ENCODE results near the gene LILRB4.
"Not testable (repeated sequence)": the region's sequence is repeated elsewhere in the genome, so short reads cannot be mapped to it uniquely, and the experiment has no call there.

LILRB4 gene

GRCh38 chr19:54662730-54663129 lies at the start of gene LILRB4:
Gene LILRB4, plus strand, starts transcription at chr19:54662985. Its CDS starts 49 bp downstream, at chr19:54663034.
- DNase-seq (ENCODE audit: low spot score in 2 of 2) (no peak), ATAC-seq (no peak)
- no peaks in the 10 kb centered on the region for H3K36me3 Mint-ChIP-seq
- peak within 1 kb of the TSS; percentile 38 for H3K27ac Mint-ChIP-seq
- H3K9me3 Mint-ChIP-seq = peaks cover 6% of the 10 kb centered on the region
- peaks cover 6% of the 10 kb centered on the region for H3K4me1 Mint-ChIP-seq
- no peak within 1 kb of the TSS for H3K4me3 Mint-ChIP-seq

GRCh38 chr19:54614726-54615125 lies 48.1 kb upstream of the LILRB4 start:
- no peak overlapping the region for H3K27ac Mint-ChIP-seq
- no peaks in the 10 kb centered on the region for H3K9me3 Mint-ChIP-seq
- DNase-seq (ENCODE audit: low spot score in 2 of 2) (no peak), ATAC-seq (no peak)
- no peaks in the 10 kb centered on the region for H3K36me3 Mint-ChIP-seq
- H3K4me3 Mint-ChIP-seq = no peak overlapping the region
- H3K4me1 Mint-ChIP-seq = peaks cover 11% of the 10 kb centered on the region

DNA sequence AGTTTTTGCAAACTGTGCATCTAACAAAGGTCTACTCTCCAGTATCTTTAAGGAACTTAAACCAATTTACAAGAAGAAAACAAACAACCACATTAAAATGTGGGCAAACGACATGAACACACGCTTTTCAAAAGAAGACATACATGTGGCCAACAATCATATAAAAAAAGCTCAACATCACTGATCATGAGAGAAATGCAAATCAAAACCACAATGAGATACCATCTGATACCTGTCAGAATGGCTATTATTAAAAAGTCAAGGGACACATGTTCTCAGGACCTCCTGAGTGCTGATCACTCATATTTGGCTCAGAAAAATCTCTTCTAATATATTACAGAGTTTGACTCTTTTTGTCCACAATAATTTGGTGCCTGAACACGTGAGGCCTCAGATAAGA lies 46.7 kb upstream of the LILRB4 start:
- Mint-ChIP-seq H3K9me3 (no peaks in the 10 kb centered on the region), H3K4me1 (peaks cover 11% of the 10 kb centered on the region), H3K36me3 (no peaks in the 10 kb centered on the region), H3K4me3 (no peak overlapping the region), H3K27ac (no peak overlapping the region)
- DNase-seq (ENCODE audit: low spot score in 2 of 2) = no peak
- no peak for ATAC-seq

DNA sequence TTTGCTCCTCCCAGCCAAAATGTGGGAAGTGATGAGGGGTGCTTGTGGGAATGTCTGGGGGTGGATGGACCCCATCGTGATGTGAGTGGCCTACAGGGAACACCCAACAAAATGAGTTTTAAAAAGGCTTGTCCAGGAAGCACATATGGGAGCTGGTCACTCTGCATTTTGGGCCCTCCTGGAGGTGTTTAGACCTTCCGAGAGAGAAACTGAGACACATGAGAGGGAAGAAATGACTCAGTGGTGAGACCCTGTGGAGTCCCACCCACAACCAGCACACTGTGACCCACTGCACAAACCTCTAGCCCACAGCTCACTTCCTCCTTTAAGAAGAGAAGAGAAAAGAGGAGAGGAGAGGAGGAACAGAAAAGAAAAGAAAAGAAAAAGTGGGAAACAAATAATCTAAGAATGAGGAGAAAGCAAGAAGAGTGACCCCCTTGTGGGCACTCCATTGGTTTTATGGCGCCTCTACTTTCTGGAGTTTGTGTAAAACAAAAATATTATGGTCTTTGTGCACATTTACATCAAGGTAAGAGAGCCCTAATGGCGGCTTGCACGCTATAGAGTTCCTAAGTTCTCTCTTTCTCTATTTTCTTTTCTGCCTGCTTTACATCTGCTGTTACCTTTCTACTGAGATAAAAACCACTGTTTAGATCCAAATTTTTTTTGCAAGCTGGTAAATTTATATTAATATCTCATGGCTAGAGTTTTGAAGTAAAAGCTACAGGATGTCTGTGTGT lies 45.8 kb upstream of the LILRB4 start:
- peak overlapping the region; percentile 68 for H3K4me3 Mint-ChIP-seq
- H3K36me3 Mint-ChIP-seq = no peaks in the 10 kb centered on the region
- ATAC-seq (peak; percentile 78), DNase-seq (ENCODE audit: low spot score in 2 of 2) (peak in 1 of 2 donors; percentile 60)
- peak overlapping the region; percentile 72 for H3K27ac Mint-ChIP-seq
- H3K9me3 Mint-ChIP-seq = no peaks in the 10 kb centered on the region
- H3K4me1 Mint-ChIP-seq = peaks cover 18% of the 10 kb centered on the region

DNA sequence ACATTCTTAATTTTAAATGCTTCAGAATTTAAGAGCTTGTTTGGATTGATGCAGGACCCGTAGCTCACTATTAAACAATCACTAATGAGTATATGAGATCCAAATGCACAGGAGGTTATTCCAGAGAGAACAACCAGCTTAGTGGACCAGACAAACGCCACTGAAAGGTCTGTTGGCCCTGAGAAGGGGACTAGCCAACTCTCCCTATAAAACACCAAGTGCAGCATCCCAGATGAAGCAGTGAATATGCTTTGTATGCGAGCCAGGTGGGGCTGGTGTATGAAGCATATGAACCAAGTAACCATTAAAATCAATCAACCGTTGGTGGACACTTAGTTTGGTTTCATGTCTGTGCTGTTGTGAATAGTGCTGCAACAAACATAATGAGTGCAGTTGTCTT lies 42.3 kb upstream of the LILRB4 start:
- Mint-ChIP-seq H3K9me3 (no peaks in the 10 kb centered on the region), H3K36me3 (no peaks in the 10 kb centered on the region), H3K27ac (no peak overlapping the region), H3K4me3 (peak overlapping the region; percentile 18), H3K4me1 (peaks cover 43% of the 10 kb centered on the region)
- DNase-seq (ENCODE audit: low spot score in 2 of 2) = no peak
- ATAC-seq = no peak

- Mint-ChIP-seq H3K4me3 (peak overlapping the region; percentile 57), H3K36me3 (peaks cover under 1% of the 10 kb centered on the region), H3K4me1 (peaks cover 39% of the 10 kb centered on the region), H3K27ac (peak overlapping the region; percentile 64), H3K9me3 (no peaks in the 10 kb centered on the region)
- ATAC-seq (no peak), DNase-seq (ENCODE audit: low spot score in 2 of 2) (peak in 1 of 2 donors; percentile 33)
These were observed 40.4 kb upstream of the LILRB4 start for GRCh38 chr19:54622431-54622830.

DNA sequence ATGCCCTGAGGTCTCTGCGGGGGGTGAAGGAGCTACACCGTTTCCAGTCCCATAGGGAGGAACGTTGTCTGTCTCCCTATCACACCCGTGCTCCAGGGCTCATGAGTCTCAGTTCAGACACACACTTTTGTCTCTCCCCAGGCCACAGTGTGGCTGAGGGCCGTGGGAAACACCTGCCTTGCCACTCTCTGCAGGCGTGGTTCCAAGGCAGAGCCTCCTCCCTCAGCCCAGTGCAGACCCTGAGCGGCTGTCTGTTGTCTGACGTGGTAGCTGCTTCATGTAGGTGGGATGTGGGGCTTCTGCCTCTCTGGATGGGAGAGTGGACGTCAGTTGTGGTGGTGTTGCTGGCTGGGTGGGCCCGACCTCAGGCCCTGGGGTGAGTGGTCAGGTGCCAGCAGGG lies 38.6 kb upstream of the LILRB4 start:
- Mint-ChIP-seq H3K4me1 (peaks cover 39% of the 10 kb centered on the region), H3K27ac (peak overlapping the region; percentile 74), H3K4me3 (peak overlapping the region; percentile 57)
- ATAC-seq (peak; percentile 57), DNase-seq (ENCODE audit: low spot score in 2 of 2) (peak in 1 of 2 donors; percentile 48)
- not testable (repeated sequence) for H3K9me3 Mint-ChIP-seq, H3K36me3 Mint-ChIP-seq

- peaks cover 44% of the 10 kb centered on the region for H3K4me1 Mint-ChIP-seq
- not testable (repeated sequence) for H3K36me3 Mint-ChIP-seq, H3K9me3 Mint-ChIP-seq
- ATAC-seq (peak; percentile 63), DNase-seq (ENCODE audit: low spot score in 2 of 2) (peak in 1 of 2 donors; percentile 38)
- H3K27ac Mint-ChIP-seq = peak overlapping the region; percentile 74
- peak overlapping the region; percentile 57 for H3K4me3 Mint-ChIP-seq
These were observed 37.7 kb upstream of the LILRB4 start for GRCh38 chr19:54624934-54625730.

DNA sequence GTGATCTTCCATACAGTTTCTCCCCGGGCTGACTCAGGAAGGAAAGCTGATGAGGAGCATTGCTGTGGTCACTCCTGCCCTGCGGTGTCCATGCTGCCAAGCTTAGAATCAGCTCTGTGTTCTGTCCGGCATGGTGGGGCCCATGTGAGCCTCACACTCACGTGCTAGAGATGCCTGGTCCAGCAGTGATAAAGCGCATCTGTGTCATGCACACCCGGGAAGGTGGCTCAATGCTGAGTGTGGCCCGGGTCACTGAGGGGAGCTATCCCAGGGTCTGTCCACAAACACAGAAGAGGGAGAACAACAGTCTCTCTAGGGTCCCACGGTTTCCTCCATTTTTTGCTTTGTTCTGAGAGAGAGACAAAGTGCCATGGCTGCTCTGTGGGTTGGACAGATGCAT lies 36.0 kb upstream of the LILRB4 start:
- no peak for ATAC-seq
- Mint-ChIP-seq H3K9me3 (no peaks in the 10 kb centered on the region), H3K4me3 (no peak overlapping the region), H3K36me3 (peaks cover 6% of the 10 kb centered on the region), H3K4me1 (peaks cover 44% of the 10 kb centered on the region), H3K27ac (no peak overlapping the region)
- peak in 1 of 2 donors; percentile 33 for DNase-seq (ENCODE audit: low spot score in 2 of 2)

DNA sequence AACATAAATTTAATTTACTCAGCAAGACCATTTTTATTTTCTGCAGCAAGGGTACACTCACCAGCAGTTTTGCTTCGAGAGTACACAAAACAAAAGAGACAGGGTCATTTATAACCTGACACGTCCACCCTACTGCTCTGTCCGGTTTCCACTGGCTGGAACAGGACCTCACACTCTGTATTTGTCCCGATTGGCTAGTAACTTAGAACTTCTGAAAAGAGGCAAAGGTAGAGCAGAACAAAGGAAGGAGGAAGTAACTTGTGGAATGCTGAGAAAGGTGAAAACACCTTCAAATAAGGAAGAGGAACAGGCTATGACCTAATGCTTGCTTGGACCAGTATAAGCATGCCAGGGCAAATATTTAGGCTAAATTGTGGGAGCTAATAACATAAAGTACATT lies 34.9 kb upstream of the LILRB4 start:
- peaks cover 34% of the 10 kb centered on the region for H3K4me1 Mint-ChIP-seq
- peak in 1 of 2 donors; percentile 40 for DNase-seq (ENCODE audit: low spot score in 2 of 2)
- H3K36me3 Mint-ChIP-seq = peaks cover 13% of the 10 kb centered on the region
- not testable (repeated sequence) for H3K27ac Mint-ChIP-seq, H3K4me3 Mint-ChIP-seq, ATAC-seq, H3K9me3 Mint-ChIP-seq

DNA sequence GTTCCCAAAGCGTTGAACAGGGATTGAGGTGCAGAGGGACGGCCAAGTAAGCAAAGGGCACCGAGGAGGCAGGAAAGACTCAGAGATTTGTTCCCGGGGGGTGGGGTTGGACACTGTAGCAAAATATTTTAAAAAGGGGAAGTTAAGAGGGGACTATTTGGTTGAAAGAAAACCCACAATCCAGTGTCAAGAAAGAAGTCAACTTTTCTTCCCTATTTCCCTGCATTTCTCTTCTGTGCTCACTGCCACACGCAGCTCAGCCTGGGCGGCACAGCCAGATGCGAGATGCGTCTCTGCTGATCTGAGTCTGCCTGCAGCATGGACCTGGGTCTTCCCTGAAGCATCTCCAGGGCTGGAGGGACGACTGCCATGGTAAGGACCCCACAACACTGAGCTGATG lies 32.5 kb upstream of the LILRB4 start, which contains the start of gene LILRB1:
Gene LILRB1 (plus strand): TSS at position 223 of the 400 bp plus-strand sequence. CDS start 590 bp downstream, outside the sequence.
- H3K36me3 Mint-ChIP-seq = peaks cover 13% of the 10 kb centered on the region
- not testable (repeated sequence) for ATAC-seq, H3K9me3 Mint-ChIP-seq
- peak within 1 kb of the TSS; percentile 40 for H3K27ac Mint-ChIP-seq
- H3K4me1 Mint-ChIP-seq = peaks cover 18% of the 10 kb centered on the region
- peak within 1 kb of the TSS; percentile 10 for H3K4me3 Mint-ChIP-seq
- peak in 1 of 2 donors; percentile 46 for DNase-seq (ENCODE audit: low spot score in 2 of 2)

DNA sequence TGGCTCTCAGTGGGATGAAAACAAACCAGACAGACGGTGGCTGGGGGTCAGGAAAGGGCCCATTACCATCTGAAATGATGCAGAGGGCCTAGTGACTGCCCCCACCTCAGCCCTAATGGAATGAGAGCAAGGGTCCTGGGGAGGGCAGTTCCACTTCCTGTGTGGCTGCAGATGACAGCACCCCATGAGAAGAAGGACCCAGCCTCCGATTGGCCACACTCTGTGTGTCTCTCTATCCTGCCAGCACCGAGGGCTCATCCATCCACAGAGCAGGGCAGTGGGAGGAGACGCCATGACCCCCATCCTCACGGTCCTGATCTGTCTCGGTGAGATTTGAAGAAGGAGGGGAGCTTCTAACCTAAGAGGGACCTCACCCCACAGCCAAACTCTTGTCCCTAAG lies 32.0 kb upstream of the LILRB4 start:
- peaks cover 13% of the 10 kb centered on the region for H3K36me3 Mint-ChIP-seq
- peak overlapping the region; percentile 40 for H3K27ac Mint-ChIP-seq
- no peak for ATAC-seq
- no peaks in the 10 kb centered on the region for H3K9me3 Mint-ChIP-seq
- peaks cover 15% of the 10 kb centered on the region for H3K4me1 Mint-ChIP-seq
- peak overlapping the region; percentile 10 for H3K4me3 Mint-ChIP-seq
- peak in 1 of 2 donors; percentile 47 for DNase-seq (ENCODE audit: low spot score in 2 of 2)

- not testable (repeated sequence) for H3K9me3 Mint-ChIP-seq; H3K4me3 Mint-ChIP-seq; H3K27ac Mint-ChIP-seq; DNase-seq (ENCODE audit: low spot score in 2 of 2); ATAC-seq
- H3K4me1 Mint-ChIP-seq = peaks cover 11% of the 10 kb centered on the region
- H3K36me3 Mint-ChIP-seq = peaks cover 13% of the 10 kb centered on the region
These were observed 31.1 kb upstream of the LILRB4 start for GRCh38 chr19:54631489-54632337.

DNA sequence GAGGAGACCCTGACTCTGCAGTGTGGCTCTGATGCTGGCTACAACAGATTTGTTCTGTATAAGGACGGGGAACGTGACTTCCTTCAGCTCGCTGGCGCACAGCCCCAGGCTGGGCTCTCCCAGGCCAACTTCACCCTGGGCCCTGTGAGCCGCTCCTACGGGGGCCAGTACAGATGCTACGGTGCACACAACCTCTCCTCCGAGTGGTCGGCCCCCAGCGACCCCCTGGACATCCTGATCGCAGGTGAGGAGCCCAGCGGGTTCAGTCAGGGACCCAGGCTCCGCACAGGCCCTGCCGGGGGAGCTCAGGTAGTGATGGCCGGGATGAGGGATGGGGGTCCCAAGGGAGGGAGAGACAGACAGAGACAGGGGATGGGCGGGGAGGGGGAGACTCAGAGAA lies 30.3 kb upstream of the LILRB4 start:
- H3K9me3 Mint-ChIP-seq, ATAC-seq, H3K4me3 Mint-ChIP-seq, H3K27ac Mint-ChIP-seq: not testable (repeated sequence)
- Mint-ChIP-seq H3K36me3 (peaks cover 12% of the 10 kb centered on the region), H3K4me1 (peaks cover 11% of the 10 kb centered on the region)
- peak in 1 of 2 donors; percentile 25 for DNase-seq (ENCODE audit: low spot score in 2 of 2)

DNA sequence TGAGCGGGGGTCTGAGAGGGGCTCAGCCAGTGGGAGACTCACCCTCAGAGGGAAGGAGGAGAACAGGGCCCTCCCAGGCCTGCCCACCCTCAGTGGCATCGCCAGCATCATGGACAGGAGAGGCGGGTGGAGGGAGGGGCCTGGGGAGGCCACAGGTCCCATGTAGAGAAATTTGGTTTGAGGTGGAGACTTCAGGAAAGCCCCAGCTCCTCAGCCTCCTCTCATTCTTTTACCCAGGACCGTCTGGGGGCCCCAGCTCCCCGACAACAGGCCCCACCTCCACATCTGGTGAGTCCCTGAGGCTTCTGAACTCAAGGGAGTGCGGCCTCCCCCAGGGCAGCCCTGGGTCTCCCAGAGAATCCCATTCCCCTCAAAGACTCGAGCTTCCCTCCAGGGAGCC lies 29.4 kb upstream of the LILRB4 start:
- H3K4me3 Mint-ChIP-seq = no peak overlapping the region
- peaks cover 7% of the 10 kb centered on the region for H3K36me3 Mint-ChIP-seq
- H3K4me1 Mint-ChIP-seq = peaks cover 11% of the 10 kb centered on the region
- H3K9me3 Mint-ChIP-seq = no peaks in the 10 kb centered on the region
- no peak for DNase-seq (ENCODE audit: low spot score in 2 of 2)
- H3K27ac Mint-ChIP-seq = no peak overlapping the region
- ATAC-seq = no peak

All from stimulated activated effector memory CD8-positive, alpha-beta T cell treated with anti-CD3 and anti-CD28 coated beads, Interleukin-12 subunit alpha, Interleukin-12 subunit beta, amount 100 ng/mL, for 72 hours (primary cell).